Retinal pigment epithelial cell (primary cell): ENCODE results near the gene DGLUCY.

ENCODE experiments used
- DNase-seq: peaks from one replicate; pipeline ENCODE4 v3.0.0-alpha.2; 2010; ENCODE audit warnings: low read depth
- H3K4me3 ChIP-seq: 2 replicates; pipeline ENCODE4 v1.5.1; 2011; ENCODE audit warnings: mild to moderate bottlenecking, low read length, control low read depth, moderate library complexity
- TF ChIP-seq, protein P1 (sequence below): conservative IDR thresholded peaks from 2 replicates; pipeline ENCODE4 v1.5.1; 2011; ENCODE audit warnings: low read depth, low read length, control low read depth, inconsistent platforms

Gene DGLUCY

DNA sequence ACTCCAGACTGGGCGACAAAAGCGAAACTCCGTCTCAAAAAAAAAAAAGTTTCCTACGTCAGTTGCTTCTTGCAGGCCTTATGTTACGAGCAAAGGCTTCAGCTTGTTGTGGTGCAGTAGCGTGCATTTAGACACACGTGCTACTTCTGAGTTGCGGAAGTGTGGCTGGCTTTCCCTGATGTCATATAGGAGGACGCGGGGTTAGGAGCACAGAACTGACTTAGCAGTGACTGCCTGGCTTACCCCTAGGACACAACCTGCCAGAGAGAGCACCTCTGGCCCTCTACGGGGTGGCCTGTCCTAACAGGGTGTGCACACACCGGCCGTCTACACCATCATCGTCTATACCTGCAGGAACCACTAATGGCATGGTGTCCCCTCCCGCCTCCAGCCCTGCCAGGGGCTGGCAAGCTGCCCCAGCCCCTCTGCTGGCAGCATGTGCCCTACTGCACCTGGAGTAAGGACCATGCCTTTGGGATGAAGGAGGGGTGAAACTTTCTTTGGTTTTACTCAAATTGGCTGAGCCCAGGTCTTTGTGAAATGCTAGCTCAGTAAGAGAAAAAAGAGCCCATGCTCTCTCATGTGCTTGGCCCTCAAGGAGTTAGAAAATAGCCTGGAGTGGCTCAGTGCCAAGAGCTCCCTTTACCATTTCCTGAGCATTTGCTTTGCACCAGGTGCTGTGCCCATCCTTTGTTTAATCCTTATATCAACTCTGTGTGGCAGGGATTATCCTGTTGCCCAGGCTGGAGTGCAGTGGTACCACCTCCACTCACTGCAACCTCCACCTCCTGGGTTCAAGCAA is 132.4 kb downstream of the DGLUCY start:
- no peak overlapping the region for H3K4me3 ChIP-seq
- no peak for DNase-seq
- TF ChIP-seq, protein P1, sequence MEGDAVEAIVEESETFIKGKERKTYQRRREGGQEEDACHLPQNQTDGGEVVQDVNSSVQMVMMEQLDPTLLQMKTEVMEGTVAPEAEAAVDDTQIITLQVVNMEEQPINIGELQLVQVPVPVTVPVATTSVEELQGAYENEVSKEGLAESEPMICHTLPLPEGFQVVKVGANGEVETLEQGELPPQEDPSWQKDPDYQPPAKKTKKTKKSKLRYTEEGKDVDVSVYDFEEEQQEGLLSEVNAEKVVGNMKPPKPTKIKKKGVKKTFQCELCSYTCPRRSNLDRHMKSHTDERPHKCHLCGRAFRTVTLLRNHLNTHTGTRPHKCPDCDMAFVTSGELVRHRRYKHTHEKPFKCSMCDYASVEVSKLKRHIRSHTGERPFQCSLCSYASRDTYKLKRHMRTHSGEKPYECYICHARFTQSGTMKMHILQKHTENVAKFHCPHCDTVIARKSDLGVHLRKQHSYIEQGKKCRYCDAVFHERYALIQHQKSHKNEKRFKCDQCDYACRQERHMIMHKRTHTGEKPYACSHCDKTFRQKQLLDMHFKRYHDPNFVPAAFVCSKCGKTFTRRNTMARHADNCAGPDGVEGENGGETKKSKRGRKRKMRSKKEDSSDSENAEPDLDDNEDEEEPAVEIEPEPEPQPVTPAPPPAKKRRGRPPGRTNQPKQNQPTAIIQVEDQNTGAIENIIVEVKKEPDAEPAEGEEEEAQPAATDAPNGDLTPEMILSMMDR: no peak

DNA sequence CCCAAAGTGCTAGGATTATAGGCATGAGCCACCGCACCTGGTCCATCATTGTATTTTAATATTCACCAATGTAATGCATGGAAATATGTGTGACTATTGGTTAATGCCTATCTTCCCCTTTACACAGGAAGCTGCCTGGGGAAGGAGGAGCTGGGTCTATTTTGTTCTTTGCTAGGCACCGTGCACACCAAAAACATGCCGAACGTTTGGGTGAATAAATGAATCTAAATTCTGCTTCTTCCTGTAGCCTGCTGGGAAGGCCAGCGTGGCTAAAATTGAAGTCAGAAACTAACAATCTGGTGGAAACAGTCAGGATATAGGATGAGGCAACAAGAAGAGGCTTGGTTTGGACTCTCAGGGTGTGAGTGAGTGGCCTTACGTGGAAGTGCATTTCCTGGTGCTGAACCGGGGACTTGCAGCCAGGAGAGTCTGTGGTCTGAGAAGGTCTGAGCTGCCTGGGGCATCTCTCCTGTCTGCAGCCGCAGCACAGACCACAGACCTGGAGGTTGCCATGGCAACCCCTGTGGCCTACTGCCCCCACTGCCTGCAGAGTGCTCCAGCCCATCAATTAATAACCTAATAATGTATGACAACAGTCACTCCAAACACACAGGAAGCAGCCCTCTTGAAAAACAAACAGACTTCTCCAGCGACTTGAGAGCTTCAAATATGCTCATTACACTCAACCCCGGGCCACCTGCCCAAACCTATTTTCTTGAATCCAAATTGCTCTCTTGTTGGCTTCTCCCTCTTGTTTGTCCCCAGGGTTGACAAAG is 136.2 kb downstream of the DGLUCY start:
- TF ChIP-seq, protein P1: no peak
- DNase-seq: no peak
- no peak overlapping the region for H3K4me3 ChIP-seq

DNA sequence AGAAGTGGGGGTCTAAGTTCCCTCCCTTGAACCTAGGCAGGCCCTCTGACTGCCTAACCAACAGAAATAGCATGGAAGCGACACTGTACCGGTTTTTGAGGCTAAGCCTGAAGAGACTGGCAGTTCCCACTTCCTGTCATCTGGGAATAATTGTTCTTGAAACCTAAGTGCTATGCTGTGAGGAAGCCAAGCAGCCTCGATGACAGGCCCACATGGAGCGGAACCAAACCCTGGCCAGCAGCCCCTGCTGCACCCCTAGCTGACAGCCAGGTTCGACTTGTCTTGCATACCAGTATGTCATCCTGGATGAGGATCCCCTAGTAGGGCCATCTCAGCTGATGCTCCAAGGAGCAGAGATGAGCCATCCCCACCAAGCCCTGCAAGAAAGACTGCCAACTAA is 137.0 kb downstream of the DGLUCY start:
- no peak for DNase-seq
- TF ChIP-seq, protein P1: no peak
- H3K4me3 ChIP-seq: no peak overlapping the region

DNA sequence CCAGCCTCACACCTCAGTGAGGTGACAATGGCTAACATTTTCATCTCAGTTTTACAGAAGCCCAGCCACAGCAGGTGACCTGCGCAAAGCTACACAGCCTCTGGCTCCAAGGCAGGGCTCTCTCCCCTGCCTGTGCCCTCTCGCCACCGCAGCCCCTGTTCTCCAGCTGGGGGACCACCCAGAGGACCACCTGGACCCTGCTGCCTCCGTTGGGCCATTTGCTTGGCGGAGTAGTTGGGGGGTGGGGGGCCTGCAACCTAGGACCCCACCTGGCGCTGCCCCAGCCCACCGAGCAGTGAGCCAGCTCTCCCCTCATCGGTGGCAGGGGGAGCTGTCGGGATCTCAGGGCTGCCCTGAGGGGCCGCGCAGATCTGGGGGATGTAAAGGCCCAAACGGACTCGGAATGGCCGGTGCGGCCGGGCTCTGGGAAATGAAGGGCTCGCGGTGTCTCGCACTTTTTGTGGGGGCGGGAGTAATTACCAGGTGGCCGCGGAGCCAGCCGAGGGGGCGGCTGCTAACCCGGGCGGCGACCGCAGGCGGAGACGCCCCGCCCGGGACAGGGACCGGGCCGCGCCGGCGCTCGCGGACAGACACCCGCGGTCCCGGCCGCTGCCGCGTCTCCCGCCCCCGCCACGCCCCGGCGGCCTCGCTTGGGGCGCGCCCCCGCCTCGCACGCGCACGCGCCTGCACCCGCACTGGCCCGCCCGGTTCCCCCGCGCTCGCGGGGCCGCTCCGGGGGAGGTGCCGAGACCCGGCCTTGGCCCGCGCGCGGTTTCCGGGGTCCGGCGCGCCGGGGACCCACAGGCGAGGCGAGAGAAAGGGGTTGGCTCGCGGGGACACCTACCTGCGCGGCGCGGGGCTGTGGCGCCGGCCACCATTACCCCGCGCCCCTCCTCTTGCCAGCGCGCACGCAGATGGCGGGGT is 139.3 kb downstream of the DGLUCY start:
- TF ChIP-seq, protein P1: peak; percentile 43
- no peak for DNase-seq
- peak overlapping the region; percentile 55 for H3K4me3 ChIP-seq

DNA sequence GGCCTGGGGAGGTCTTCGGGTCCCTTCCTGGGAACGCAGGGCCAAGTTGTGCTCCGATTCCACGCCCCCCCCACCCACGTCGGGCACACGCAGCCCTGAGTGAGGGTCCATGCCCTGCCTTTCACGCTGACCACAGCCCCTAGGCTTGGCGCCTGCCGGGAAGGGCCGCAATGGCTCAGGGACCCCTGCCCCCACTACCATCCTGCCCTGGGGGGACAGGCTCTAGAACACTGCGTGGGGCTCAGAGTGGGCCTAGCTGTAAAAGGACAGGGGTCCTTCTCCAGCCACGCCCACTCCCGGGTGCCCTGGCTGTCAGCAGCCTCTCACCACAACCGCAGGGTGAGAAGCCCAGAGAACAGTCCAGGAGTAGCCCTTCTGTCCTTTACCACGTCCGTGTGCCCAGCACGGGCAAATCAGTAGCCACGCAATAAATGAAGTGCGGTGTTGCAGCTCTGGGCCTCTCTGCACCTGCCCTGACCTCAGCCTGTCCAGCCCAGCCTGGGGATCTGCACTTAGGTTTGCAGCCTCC is 140.0 kb downstream of the DGLUCY start:
- peak overlapping the region; percentile 51 for H3K4me3 ChIP-seq
- no peak for DNase-seq
- TF ChIP-seq, protein P1: no peak

DNA sequence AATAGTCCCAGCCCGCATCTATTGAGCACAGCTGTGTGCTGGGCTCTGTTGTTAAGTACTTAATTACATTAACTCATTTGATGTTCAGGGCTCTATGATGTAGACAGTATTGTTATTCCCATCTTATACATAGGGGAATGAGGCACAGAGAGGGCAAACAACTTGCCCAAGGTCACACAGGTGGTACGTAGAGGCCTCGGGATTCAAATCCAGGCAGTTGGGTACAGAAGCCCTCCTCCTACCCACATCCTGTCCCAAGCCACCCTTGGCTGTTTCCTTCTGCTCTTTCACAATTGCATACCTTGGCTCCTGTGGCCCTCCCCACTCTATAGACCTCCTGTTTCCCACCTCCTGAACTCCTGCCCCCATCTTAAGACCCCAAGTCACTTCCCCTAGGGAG is 140.6 kb downstream of the DGLUCY start:
- no peak for DNase-seq
- no peak overlapping the region for H3K4me3 ChIP-seq
- TF ChIP-seq, protein P1: no peak
